SK-N-SH (cell line): ENCODE measurements around the gene RIN3.

Experiments
- ELF1 ChIP-seq: IDR thresholded peaks from 2 replicates; pipeline ENCODE4 v1.4.0; 2012
- EP300 ChIP-seq, 2 experiments: IDR thresholded peaks; 2 replicates each; pipeline versions ENCODE4 v1.4.0 to v1.6.1; 2012; ENCODE audit warnings: borderline replicate concordance in 1 of 2, low read depth in 1 of 2, low read length in 1 of 2
- EZH2phosphoT487 ChIP-seq: fragments of 200-600 bp; sonication (generic); IDR thresholded peaks from 2 replicates; pipeline ENCODE4 v1.6.1; 2017; ENCODE audit warnings: low read depth, mixed run types, mild to moderate bottlenecking, antibody characterized with exemption, moderate library complexity, borderline replicate concordance
- POLR2AphosphoS5 ChIP-seq: IDR thresholded peaks from 2 replicates; pipeline ENCODE4 v1.6.1; 2012; ENCODE audit warnings: low read depth, low read length
- TAF1 ChIP-seq: IDR thresholded peaks from 2 replicates; pipeline ENCODE4 v1.6.1; 2012; ENCODE audit warnings: low read depth, mild to moderate bottlenecking, low read length, moderate library complexity, borderline replicate concordance
- TEAD4 ChIP-seq: IDR thresholded peaks from 2 replicates; pipeline ENCODE4 v1.4.0; 2012; ENCODE audit warnings: mild to moderate bottlenecking, borderline replicate concordance; ENCODE audit not compliant: insufficient read depth
- YY1 ChIP-seq: IDR thresholded peaks from 2 replicates; pipeline ENCODE4 v1.4.0; 2012; ENCODE audit warnings: low read depth, mild to moderate bottlenecking
- TF ChIP-seq, protein P1 (sequence below): fragments of 200-600 bp; sonication (generic); IDR thresholded peaks from 2 replicates; pipeline ENCODE4 v1.6.1; 2017; ENCODE audit warnings: antibody characterized with exemption, mild to moderate bottlenecking, moderate library complexity
- TF ChIP-seq, protein P2 (sequence below): IDR thresholded peaks from 2 replicates; pipeline ENCODE4 v1.6.1; 2012; ENCODE audit warnings: mild to moderate bottlenecking, low read depth, low read length, moderate library complexity
- TF ChIP-seq, protein P3 (sequence below): IDR thresholded peaks from 2 replicates; pipeline ENCODE4; 2012
- TF ChIP-seq, protein P4 (sequence below): fragments of 150-350 bp; IDR thresholded peaks from 2 replicates; pipeline ENCODE4 v1.6.1; 2016; ENCODE audit warnings: mild to moderate bottlenecking, low read depth, low read length
- TF ChIP-seq, protein P5 (sequence below): fragments of 150-350 bp; IDR thresholded peaks from 2 replicates; pipeline ENCODE4 v1.6.1; 2017; ENCODE audit warnings: antibody characterized with exemption, low read length, low read depth, borderline replicate concordance

DNA sequence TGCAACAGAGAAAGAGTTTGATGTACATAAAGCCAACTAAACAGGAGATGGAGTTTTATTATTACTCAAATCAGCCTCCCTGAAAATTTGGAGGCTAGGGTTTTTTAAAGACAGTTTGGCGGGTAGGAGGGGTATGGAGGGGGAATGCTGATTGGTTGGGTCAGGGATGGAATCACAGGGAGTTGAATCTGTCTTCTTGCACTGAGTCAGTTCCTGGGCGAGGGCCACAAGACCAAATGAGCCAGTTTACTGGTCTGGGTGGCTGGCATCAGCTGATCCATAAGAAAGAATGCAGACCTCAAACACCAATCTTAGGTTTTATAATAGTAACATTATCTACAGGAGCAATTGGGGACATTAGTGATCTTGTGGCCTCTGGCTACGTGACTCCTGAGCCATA is 64.9 kb downstream of the RIN3 start:
- TF ChIP-seq, protein P1, sequence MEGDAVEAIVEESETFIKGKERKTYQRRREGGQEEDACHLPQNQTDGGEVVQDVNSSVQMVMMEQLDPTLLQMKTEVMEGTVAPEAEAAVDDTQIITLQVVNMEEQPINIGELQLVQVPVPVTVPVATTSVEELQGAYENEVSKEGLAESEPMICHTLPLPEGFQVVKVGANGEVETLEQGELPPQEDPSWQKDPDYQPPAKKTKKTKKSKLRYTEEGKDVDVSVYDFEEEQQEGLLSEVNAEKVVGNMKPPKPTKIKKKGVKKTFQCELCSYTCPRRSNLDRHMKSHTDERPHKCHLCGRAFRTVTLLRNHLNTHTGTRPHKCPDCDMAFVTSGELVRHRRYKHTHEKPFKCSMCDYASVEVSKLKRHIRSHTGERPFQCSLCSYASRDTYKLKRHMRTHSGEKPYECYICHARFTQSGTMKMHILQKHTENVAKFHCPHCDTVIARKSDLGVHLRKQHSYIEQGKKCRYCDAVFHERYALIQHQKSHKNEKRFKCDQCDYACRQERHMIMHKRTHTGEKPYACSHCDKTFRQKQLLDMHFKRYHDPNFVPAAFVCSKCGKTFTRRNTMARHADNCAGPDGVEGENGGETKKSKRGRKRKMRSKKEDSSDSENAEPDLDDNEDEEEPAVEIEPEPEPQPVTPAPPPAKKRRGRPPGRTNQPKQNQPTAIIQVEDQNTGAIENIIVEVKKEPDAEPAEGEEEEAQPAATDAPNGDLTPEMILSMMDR = no peak
- TF ChIP-seq, protein P2, sequence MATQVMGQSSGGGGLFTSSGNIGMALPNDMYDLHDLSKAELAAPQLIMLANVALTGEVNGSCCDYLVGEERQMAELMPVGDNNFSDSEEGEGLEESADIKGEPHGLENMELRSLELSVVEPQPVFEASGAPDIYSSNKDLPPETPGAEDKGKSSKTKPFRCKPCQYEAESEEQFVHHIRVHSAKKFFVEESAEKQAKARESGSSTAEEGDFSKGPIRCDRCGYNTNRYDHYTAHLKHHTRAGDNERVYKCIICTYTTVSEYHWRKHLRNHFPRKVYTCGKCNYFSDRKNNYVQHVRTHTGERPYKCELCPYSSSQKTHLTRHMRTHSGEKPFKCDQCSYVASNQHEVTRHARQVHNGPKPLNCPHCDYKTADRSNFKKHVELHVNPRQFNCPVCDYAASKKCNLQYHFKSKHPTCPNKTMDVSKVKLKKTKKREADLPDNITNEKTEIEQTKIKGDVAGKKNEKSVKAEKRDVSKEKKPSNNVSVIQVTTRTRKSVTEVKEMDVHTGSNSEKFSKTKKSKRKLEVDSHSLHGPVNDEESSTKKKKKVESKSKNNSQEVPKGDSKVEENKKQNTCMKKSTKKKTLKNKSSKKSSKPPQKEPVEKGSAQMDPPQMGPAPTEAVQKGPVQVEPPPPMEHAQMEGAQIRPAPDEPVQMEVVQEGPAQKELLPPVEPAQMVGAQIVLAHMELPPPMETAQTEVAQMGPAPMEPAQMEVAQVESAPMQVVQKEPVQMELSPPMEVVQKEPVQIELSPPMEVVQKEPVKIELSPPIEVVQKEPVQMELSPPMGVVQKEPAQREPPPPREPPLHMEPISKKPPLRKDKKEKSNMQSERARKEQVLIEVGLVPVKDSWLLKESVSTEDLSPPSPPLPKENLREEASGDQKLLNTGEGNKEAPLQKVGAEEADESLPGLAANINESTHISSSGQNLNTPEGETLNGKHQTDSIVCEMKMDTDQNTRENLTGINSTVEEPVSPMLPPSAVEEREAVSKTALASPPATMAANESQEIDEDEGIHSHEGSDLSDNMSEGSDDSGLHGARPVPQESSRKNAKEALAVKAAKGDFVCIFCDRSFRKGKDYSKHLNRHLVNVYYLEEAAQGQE = no peak
- no peak for TF ChIP-seq ELF1
- TF ChIP-seq EP300 (IDR thresholded peaks at IDR 0.05; ENCODE audit: borderline replicate concordance in 1 of 2, low read depth in 1 of 2, low read length in 1 of 2) = no peak
- TF ChIP-seq, protein P3, sequence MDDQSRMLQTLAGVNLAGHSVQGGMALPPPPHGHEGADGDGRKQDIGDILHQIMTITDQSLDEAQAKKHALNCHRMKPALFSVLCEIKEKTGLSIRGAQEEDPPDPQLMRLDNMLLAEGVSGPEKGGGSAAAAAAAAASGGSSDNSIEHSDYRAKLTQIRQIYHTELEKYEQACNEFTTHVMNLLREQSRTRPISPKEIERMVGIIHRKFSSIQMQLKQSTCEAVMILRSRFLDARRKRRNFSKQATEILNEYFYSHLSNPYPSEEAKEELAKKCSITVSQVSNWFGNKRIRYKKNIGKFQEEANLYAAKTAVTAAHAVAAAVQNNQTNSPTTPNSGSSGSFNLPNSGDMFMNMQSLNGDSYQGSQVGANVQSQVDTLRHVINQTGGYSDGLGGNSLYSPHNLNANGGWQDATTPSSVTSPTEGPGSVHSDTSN = no peak
- no peak for TF ChIP-seq POLR2AphosphoS5
- TF ChIP-seq YY1 = no peak
- TF ChIP-seq, protein P4, sequence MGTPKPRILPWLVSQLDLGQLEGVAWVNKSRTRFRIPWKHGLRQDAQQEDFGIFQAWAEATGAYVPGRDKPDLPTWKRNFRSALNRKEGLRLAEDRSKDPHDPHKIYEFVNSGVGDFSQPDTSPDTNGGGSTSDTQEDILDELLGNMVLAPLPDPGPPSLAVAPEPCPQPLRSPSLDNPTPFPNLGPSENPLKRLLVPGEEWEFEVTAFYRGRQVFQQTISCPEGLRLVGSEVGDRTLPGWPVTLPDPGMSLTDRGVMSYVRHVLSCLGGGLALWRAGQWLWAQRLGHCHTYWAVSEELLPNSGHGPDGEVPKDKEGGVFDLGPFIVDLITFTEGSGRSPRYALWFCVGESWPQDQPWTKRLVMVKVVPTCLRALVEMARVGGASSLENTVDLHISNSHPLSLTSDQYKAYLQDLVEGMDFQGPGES = no peak
- TF ChIP-seq, protein P5, sequence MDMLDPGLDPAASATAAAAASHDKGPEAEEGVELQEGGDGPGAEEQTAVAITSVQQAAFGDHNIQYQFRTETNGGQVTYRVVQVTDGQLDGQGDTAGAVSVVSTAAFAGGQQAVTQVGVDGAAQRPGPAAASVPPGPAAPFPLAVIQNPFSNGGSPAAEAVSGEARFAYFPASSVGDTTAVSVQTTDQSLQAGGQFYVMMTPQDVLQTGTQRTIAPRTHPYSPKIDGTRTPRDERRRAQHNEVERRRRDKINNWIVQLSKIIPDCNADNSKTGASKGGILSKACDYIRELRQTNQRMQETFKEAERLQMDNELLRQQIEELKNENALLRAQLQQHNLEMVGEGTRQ = no peak
- no peak for TF ChIP-seq TEAD4
- TF ChIP-seq EZH2phosphoT487 = no peak
- no peak for TF ChIP-seq TAF1
